OCI-LY7 (cell line): ENCODE data around the gene TP53I11.

Source experiments
- EZH2phosphoT487 ChIP-seq: fragments of 200-600 bp; sonication (generic); IDR thresholded peaks from 2 replicates; pipeline ENCODE4 v1.6.1; 2018; ENCODE audit warnings: low read depth, borderline replicate concordance, mild to moderate bottlenecking, mixed run types, antibody characterized with exemption, low read length, moderate library complexity, mixed read lengths
- TF ChIP-seq, protein P1 (sequence below): fragments of 200-600 bp; sonication (generic); conservative IDR thresholded peaks from 2 replicates; pipeline ENCODE4 v1.5.1; 2014; ENCODE audit warnings: mild to moderate bottlenecking, antibody characterized with exemption, low read length, moderate library complexity, mixed read lengths

DNA sequence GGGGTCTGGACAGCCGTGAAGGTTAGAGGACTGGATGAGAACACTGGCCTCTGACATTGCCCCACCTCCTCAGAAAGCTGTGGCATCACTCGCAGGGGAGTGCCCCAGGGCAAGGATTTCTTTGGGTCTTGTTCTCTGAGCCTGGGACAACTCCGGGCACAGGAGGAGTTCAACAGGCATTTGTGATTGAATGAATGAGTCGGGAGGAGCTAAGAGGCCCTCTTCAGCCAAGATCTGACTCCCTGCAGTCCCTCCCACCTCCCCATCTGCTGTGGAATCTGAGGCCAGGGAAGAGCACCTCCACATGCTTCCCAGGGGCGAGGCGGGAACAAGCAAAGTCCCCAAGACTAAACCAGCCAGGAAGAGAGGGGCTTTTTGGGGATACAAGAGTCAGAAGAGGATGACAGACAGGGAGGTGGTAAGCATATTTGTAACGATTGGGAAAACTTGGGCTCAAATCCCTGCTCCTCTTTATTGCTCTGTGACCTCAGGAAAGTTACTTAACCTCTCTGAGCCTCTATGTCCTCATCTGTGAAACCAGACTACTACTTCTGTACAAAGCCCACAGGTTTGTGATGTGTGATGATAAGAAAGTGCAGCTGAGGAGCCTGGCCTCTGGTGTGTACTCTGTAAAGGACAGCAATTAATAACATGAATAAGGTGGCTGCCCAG is 6.4 kb downstream of the TP53I11 start:
- TF ChIP-seq, protein P1, sequence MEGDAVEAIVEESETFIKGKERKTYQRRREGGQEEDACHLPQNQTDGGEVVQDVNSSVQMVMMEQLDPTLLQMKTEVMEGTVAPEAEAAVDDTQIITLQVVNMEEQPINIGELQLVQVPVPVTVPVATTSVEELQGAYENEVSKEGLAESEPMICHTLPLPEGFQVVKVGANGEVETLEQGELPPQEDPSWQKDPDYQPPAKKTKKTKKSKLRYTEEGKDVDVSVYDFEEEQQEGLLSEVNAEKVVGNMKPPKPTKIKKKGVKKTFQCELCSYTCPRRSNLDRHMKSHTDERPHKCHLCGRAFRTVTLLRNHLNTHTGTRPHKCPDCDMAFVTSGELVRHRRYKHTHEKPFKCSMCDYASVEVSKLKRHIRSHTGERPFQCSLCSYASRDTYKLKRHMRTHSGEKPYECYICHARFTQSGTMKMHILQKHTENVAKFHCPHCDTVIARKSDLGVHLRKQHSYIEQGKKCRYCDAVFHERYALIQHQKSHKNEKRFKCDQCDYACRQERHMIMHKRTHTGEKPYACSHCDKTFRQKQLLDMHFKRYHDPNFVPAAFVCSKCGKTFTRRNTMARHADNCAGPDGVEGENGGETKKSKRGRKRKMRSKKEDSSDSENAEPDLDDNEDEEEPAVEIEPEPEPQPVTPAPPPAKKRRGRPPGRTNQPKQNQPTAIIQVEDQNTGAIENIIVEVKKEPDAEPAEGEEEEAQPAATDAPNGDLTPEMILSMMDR: no peak
- no peak for TF ChIP-seq EZH2phosphoT487
